Stomach (tissue), 9 donors: Measurements from ENCODE around the gene DIPK1B. TPM values are rescaled to one million over a fixed set of nuclear protein-coding genes. Genes with fewer than 3 reads are reported as not detected.

Experiments
- DNase-seq, 2 donors: peaks; one replicate each; pipeline versions ENCODE4 v3.0.0 to v3.0.0-alpha.2; 2013 to 2019
- H3K27ac ChIP-seq, 5 donors: fragments of 200-600 bp in 4 of 5; sonication (generic) in 4 of 5; one replicate each; pipeline ENCODE4 v1.5.1; 2013 to 2019; ENCODE audit warnings: mild to moderate bottlenecking in 1 of 5, moderate library complexity in 1 of 5
- H3K27me3 ChIP-seq, 3 donors: fragments of 200-600 bp; sonication (generic); one replicate each; pipeline ENCODE4 v1.5.1; 2017 to 2019; ENCODE audit warnings: mixed run types in 1 of 3
- H3K36me3 ChIP-seq, 4 donors: fragments of 200-600 bp; sonication (generic); 1 replicate in 3 of 4; 2 replicates in 1 of 4; pipeline ENCODE4 v1.5.1; 2016 to 2019
- H3K4me1 ChIP-seq, 4 donors: fragments of 200-600 bp; sonication (generic); one replicate each; pipeline ENCODE4 v1.5.1; 2016 to 2019
- H3K4me3 ChIP-seq, 4 donors: fragments of 200-600 bp; sonication (generic) in 3 of 4; one replicate each; pipeline ENCODE4 v1.5.1; 2016 to 2019; ENCODE audit warnings: mild to moderate bottlenecking in 1 of 4
- H3K9me3 ChIP-seq, 4 donors: fragments of 200-600 bp; sonication (generic); one replicate each; pipeline ENCODE4 v1.5.1; 2016 to 2019
- CTCF ChIP-seq, 7 experiments: fragments of 450-650 bp in 4 of 7; fragments of 200-600 bp in 3 of 7; sonication (generic) in 3 of 7; IDR thresholded peaks; one replicate each; pipeline ENCODE4 v1.5.1; 2016 to 2019; ENCODE audit warnings: antibody characterized with exemption in 7 of 7, control low read depth in 2 of 7, mild to moderate bottlenecking in 1 of 7
- EP300 ChIP-seq: sonication (generic); formaldehyde crosslinking; IDR thresholded peaks from one replicate; pipeline ENCODE4 v1.6.1; 2017; ENCODE audit warnings: antibody characterized with exemption
- POLR2A ChIP-seq, 4 donors: fragments of 450-650 bp; IDR thresholded peaks; one replicate each; pipeline ENCODE4 v1.6.1; 2016; ENCODE audit warnings: antibody characterized with exemption in 4 of 4, control low read depth in 2 of 4, mild to moderate bottlenecking in 1 of 4, moderate library complexity in 1 of 4
- POLR2AphosphoS5 ChIP-seq, 3 donors: sonication (generic); formaldehyde crosslinking; IDR thresholded peaks; one replicate each; pipeline ENCODE4 v1.6.1; 2016; ENCODE audit warnings: antibody characterized with exemption in 3 of 3
- WGBS, 5 donors: extraction: QIAGEN DNeasy Blood & Tissue Kit in 3 of 5; methylation state at CpG; one replicate each; pipeline versions ENCODE4 v1.1.5 to v1.1.7; 2013 to 2018; 5-methylcytosine and 5-hydroxymethylcytosine counted together
- intact Hi-C: fragments of 100-400 bp; cut with DNase I; formaldehyde crosslinking; loops from one replicate; pipeline ENCODE4 v1.15.1; 2023; ENCODE audit warnings: low total_unique reads
- polyA plus RNA-seq, 3 donors: library from polyadenylated mRNA; stranded (reverse); fragments of 200-250 nt; gene quantifications; one replicate each; pipeline ENCODE4 v1.2.3, GENCODE V29; 2013
- total RNA-seq, 5 donors: library from RNA; depleted of rRNA; stranded (reverse); fragments of >200 nt; gene quantifications; one replicate each; pipeline versions ENCODE4 v1.1.0 to v1.2.3, GENCODE V29; 2014 to 2016
- donor health status: healthy with polysubstance abuse.
- donor health status: Bipolar disorder and iron deficiency.
- donor health status: healthy.

DIPK1B gene
- total and polyA plus RNA-seq, 8 donors: 0.45 to 10.4 (median 4.0) TPM; not detected in 1

DNA sequence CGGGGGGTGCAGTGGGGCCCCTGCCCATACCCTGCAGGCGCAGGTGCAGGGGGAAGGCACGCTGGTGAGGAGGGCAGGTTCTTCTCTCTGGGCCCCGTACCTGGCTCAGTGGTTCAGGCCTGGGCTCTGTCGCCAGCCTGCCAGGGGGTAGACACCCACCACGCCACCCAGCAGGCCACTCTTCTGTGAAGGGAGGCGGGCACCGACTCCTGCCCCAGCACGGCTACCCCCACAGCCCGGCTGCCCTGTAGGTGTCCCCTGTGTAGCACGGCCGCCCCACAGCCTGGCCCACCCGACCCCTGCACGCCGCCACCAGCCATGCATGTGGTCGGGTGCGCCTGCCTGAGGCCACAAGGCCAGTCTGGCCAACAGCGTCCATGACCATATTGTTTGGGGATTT lies 34.2 kb downstream of the DIPK1B start:
- Histone ChIP-seq H3K9me3 (peaks cover 0 to 5% (median 5%) of the 10 kb centered on the region in 4 donors), H3K27me3 (peaks cover 3 to 42% (median 22%) of the 10 kb centered on the region in 3 donors), H3K36me3 (no peaks in the 10 kb centered on the region), H3K27ac (no peak overlapping the region), H3K4me1 (peaks cover 11 to 31% (median 19%) of the 10 kb centered on the region in 4 donors), H3K4me3 (no peak overlapping the region)
- WGBS, 5 donors: 88 to 94% (median 92%) methylated on average over 3 to 18 of the region's 18 CpGs
- intact Hi-C loops: no loop called here
- no peak for DNase-seq
- TF ChIP-seq POLR2AphosphoS5 (IDR thresholded peaks at IDR 0.05) (no peak), POLR2A (IDR thresholded peaks at IDR 0.05) (no peak), EP300 (no peak), CTCF (IDR thresholded peaks at IDR 0.05) (no peak)

GRCh38 chr9:136747161-136748060 lies 35.0 kb downstream of the DIPK1B start:
- Histone ChIP-seq H3K9me3 (peaks cover 0 to 13% (median 7%) of the 10 kb centered on the region in 4 donors), H3K27ac (no peak overlapping the region), H3K36me3 (no peaks in the 10 kb centered on the region), H3K4me3 (no peak overlapping the region), H3K27me3 (peaks cover 2 to 34% (median 15%) of the 10 kb centered on the region in 3 donors), H3K4me1 (peaks cover 3 to 23% (median 11%) of the 10 kb centered on the region in 4 donors)
- intact Hi-C loops: no loop called here
- 86 to 91% (median 88%) methylated on average over 21 to 22 of the region's 22 CpGs for WGBS, 5 donors
- no peak for DNase-seq
- TF ChIP-seq POLR2A (IDR thresholded peaks at IDR 0.05) (no peak), EP300 (no peak), CTCF (IDR thresholded peaks at IDR 0.05) (no peak), POLR2AphosphoS5 (IDR thresholded peaks at IDR 0.05) (no peak)

- peaks cover 0 to 26% (median 7%) of the 10 kb centered on the region in 3 donors for H3K27me3 ChIP-seq
- TF ChIP-seq POLR2AphosphoS5 (IDR thresholded peaks at IDR 0.05) (no peak), POLR2A (IDR thresholded peaks at IDR 0.05) (no peak), EP300 (no peak), CTCF (IDR thresholded peaks at IDR 0.05) (no peak)
Measured at GRCh38 chr9:136748201-136748600, 35.8 kb downstream of the DIPK1B start, which contains the start of gene LCN6. Gene LCN6, minus strand, starts transcription at chr9:136748525. Its CDS starts 42 bp downstream, at chr9:136748483.

GRCh38 chr9:136748666-136749611 lies 36.6 kb downstream of the DIPK1B start:
- Histone ChIP-seq H3K9me3 (peaks cover 0 to 16% (median 9%) of the 10 kb centered on the region in 4 donors), H3K4me3 (no peak overlapping the region), H3K27me3 (peaks cover 0 to 19% (median 0%) of the 10 kb centered on the region in 3 donors), H3K27ac (peak overlapping the region in 3 of 5 donors; percentile 8 to 46 (median 23)), H3K36me3 (no peaks in the 10 kb centered on the region), H3K4me1 (peaks cover 0 to 15% (median 0%) of the 10 kb centered on the region in 4 donors)
- intact Hi-C loops: no loop called here
- 63 to 80% (median 70%) methylated on average over 13 to 21 of the region's 21 CpGs for whole genome bisulfite sequencing, 5 donors
- no peak for TF ChIP-seq POLR2A (IDR thresholded peaks at IDR 0.05)
- TF ChIP-seq EP300: no peak
- no peak for TF ChIP-seq POLR2AphosphoS5 (IDR thresholded peaks at IDR 0.05)
- no peak for TF ChIP-seq CTCF (IDR thresholded peaks at IDR 0.05)
- peak in 1 of 2 donors; percentile 64 for DNase-seq

More at GRCh38 chr9:136748201-136748600, 35.8 kb downstream of the DIPK1B start, which contains the start of gene LCN6:
- 45 to 77% (median 74%) methylated on average over 7 to 8 of the region's 8 CpGs for WGBS, 5 donors
- no peak for DNase-seq
- Histone ChIP-seq H3K4me3 (no peak within 1 kb of the TSS), H3K4me1 (peaks cover 0 to 15% (median 3%) of the 10 kb centered on the region in 4 donors), H3K27ac (peak within 1 kb of the TSS in 3 of 5 donors; percentile 8 to 46 (median 23)), H3K9me3 (peaks cover 0 to 13% (median 9%) of the 10 kb centered on the region in 4 donors), H3K36me3 (no peaks in the 10 kb centered on the region)
- intact Hi-C loops: no loop called here
